IMR-90 (cell line): ENCODE measurements around the gene RNPEP. TPM values are rescaled to one million over a fixed set of nuclear protein-coding genes. Genes with fewer than 3 reads are reported as not detected.

Experiments
- ATAC-seq: fragments of 200-7000 bp; cut with Tn5 transposase; 2 replicates; pipeline ENCODE4 v1.9.1; 2020; ENCODE audit warnings: low read depth, mild to moderate bottlenecking, moderate library complexity
- BruUV-seq: library from RNA; stranded (reverse); fragments of 400-500 nt; replicated peaks from 2 replicates; lab custom pipeline; 2021; lab: Mats Ljungman, UMichigan
- CTCF ChIA-PET: fragments of 300-600 bp; formaldehyde crosslinking; extraction: SDS; loops from one replicate; lab custom pipeline; 2021; ENCODE audit warnings: antibody characterized with exemption; lab: Yijun Ruan, JAX
- POLR2A ChIA-PET: fragments of 300-600 bp; sonication (Branson Sonifier 250); formaldehyde crosslinking; loops from one replicate; lab custom pipeline; 2022; ENCODE audit warnings: antibody characterized with exemption; ENCODE audit not compliant: unreplicated experiment; lab: Charles Lee
- DNase-seq: peaks from one replicate; pipeline ENCODE4 v3.0.0; 2013
- H2AFZ ChIP-seq: replicated peaks from 2 replicates; pipeline ENCODE3; 2013; ENCODE audit warnings: low read length, mild to moderate bottlenecking; ENCODE audit not compliant: poor library complexity
- H2AK5ac ChIP-seq: 2 replicates; pipeline ENCODE4 v1.6.1; 2013; ENCODE audit warnings: low read depth, low read length, inconsistent platforms
- H2AK9ac ChIP-seq: replicated peaks from 2 replicates; pipeline ENCODE3; 2013; ENCODE audit warnings: mild to moderate bottlenecking, low read depth, low read length, moderate library complexity; ENCODE audit not compliant: poor library complexity
- H2BK120ac ChIP-seq: 2 replicates; pipeline ENCODE4 v1.6.1; 2013; ENCODE audit warnings: low read depth, low read length, inconsistent platforms
- H2BK15ac ChIP-seq: 3 replicates; pipeline ENCODE4 v1.6.1; 2013; ENCODE audit warnings: low read depth, low read length, inconsistent platforms
- H2BK20ac ChIP-seq: 2 replicates; pipeline ENCODE4 v1.6.1; 2013; ENCODE audit warnings: low read depth, mild to moderate bottlenecking, inconsistent platforms, low read length, moderate library complexity
- H2BK5ac ChIP-seq: 2 replicates; pipeline ENCODE4 v1.6.1; 2013; ENCODE audit warnings: mild to moderate bottlenecking, low read depth, low read length, inconsistent platforms; ENCODE audit not compliant: poor library complexity, severe bottlenecking
- H3K14ac ChIP-seq: replicated peaks from 2 replicates; pipeline ENCODE4 v1.6.1; 2013; ENCODE audit warnings: low read depth, low read length, inconsistent platforms
- H3K18ac ChIP-seq: 2 replicates; pipeline ENCODE4 v1.6.1; 2013; ENCODE audit warnings: low read depth, low read length, control low read depth
- H3K23ac ChIP-seq: 2 replicates; pipeline ENCODE4 v1.6.1; 2013; ENCODE audit warnings: low read depth, low read length, inconsistent platforms
- H3K27ac ChIP-seq: 2 replicates; pipeline ENCODE4 v1.5.1; 2013; ENCODE audit warnings: mild to moderate bottlenecking, control low read depth, low read length; ENCODE audit not compliant: insufficient read depth
- H3K27me3 ChIP-seq: 2 replicates; pipeline ENCODE4 v1.6.1; 2013; ENCODE audit warnings: low read length; ENCODE audit not compliant: control insufficient read depth, insufficient read depth
- H3K36me3 ChIP-seq: 2 replicates; pipeline ENCODE4 v1.6.1; 2013; ENCODE audit warnings: low read length, mixed read lengths; ENCODE audit not compliant: control insufficient read depth, insufficient read depth
- H3K4ac ChIP-seq: 2 replicates; pipeline ENCODE4 v1.6.1; 2013; ENCODE audit warnings: low read depth, low read length, inconsistent platforms
- H3K4me1 ChIP-seq: 2 replicates; pipeline ENCODE4 v1.6.1; 2013; ENCODE audit warnings: low read length, mixed read lengths; ENCODE audit not compliant: control insufficient read depth, insufficient read depth
- H3K4me2 ChIP-seq: 2 replicates; pipeline ENCODE4 v1.6.1; 2013; ENCODE audit warnings: low read depth, mild to moderate bottlenecking, control low read depth, low read length, moderate library complexity
- H3K4me3 ChIP-seq: 2 replicates; pipeline ENCODE4 v1.5.1; 2013; ENCODE audit warnings: low read depth, mild to moderate bottlenecking, control low read depth, low read length, moderate library complexity; ENCODE audit not compliant: insufficient read depth
- H3K56ac ChIP-seq: 2 replicates; pipeline ENCODE4 v1.6.1; 2013; ENCODE audit warnings: low read length, inconsistent platforms; ENCODE audit not compliant: insufficient read depth; ENCODE audit errors: extremely low read depth
- H3K79me1 ChIP-seq, 2 experiments: 2 replicates each; pipeline ENCODE4 v1.6.1; 2013; ENCODE audit warnings: low read length in 2 of 2, inconsistent platforms in 1 of 2, low read depth in 1 of 2
- H3K9ac ChIP-seq: 2 replicates; pipeline ENCODE4 v1.6.1; 2013; ENCODE audit warnings: low read depth, low read length, control low read depth
- H3K9me1 ChIP-seq: 2 replicates; pipeline ENCODE4 v1.6.1; 2013; ENCODE audit warnings: low read length, inconsistent platforms; ENCODE audit not compliant: insufficient read depth
- H3K9me3 ChIP-seq: 2 replicates; pipeline ENCODE4 v1.6.1; 2013; ENCODE audit warnings: low read length; ENCODE audit not compliant: control insufficient read depth, insufficient read depth
- H4K20me1 ChIP-seq: 2 replicates; pipeline ENCODE4 v1.6.1; 2013; ENCODE audit warnings: low read length, inconsistent platforms; ENCODE audit not compliant: insufficient read depth
- H4K5ac ChIP-seq: 2 replicates; pipeline ENCODE4 v1.6.1; 2013; ENCODE audit warnings: mild to moderate bottlenecking, low read depth, low read length, control low read depth
- H4K8ac ChIP-seq, 2 experiments: 2 replicates each; pipeline ENCODE4 v1.6.1; 2013; ENCODE audit warnings: low read depth in 2 of 2, low read length in 2 of 2, control low read depth in 1 of 2, inconsistent platforms in 1 of 2
- H4K91ac ChIP-seq: 2 replicates; pipeline ENCODE4 v1.6.1; 2013; ENCODE audit warnings: low read depth, low read length, inconsistent platforms; ENCODE audit not compliant: insufficient read depth
- MAFK ChIP-seq: IDR thresholded peaks from 2 replicates; pipeline ENCODE4 v1.6.1; 2012; ENCODE audit warnings: low read depth, low read length, improper control_type of control experiment
- NFE2L2 ChIP-seq: fragments of 150-350 bp; IDR thresholded peaks from 2 replicates; pipeline ENCODE4 v1.6.1; 2016; ENCODE audit warnings: low read depth, mild to moderate bottlenecking, low read length
- SMC3 ChIP-seq: fragments of 150-350 bp; IDR thresholded peaks from 2 replicates; pipeline ENCODE4 v1.6.1; 2016; ENCODE audit warnings: low read depth, mild to moderate bottlenecking, antibody characterized with exemption, low read length, moderate library complexity
- WGBS, 2 experiments: methylation state at CpG; one replicate each; pipeline versions ENCODE4 v1.1.5 to v1.1.7; 2013; ENCODE audit warnings: missing lambda C conversion rate in 2 of 2; ENCODE audit not compliant: insufficient read length in 1 of 2; ENCODE audit errors: extremely low coverage in 2 of 2; 5-methylcytosine and 5-hydroxymethylcytosine counted together
- dilution Hi-C: fragments of 300-500 bp; cut with HindIII; formaldehyde crosslinking; loops from one replicate; pipeline ENCODE4 v1.14.3; 2018; ENCODE audit warnings: low sequenced_read_pairs; ENCODE audit not compliant: unreplicated experiment
- in situ Hi-C: fragments of 300-500 bp; cut with MboI; formaldehyde crosslinking; loops from 3 replicates; pipeline ENCODE4 v1.14.3; 2019; ENCODE audit warnings: low sequenced_read_pairs, inconsistent platforms, mixed read lengths
- intact Hi-C: fragments of 100-400 bp; cut with micrococcal nuclease; formaldehyde crosslinking; loops from 2 replicates; pipeline ENCODE4 v1.10.0; 2022
- polyA plus RNA-seq, 3 experiments: library from polyadenylated mRNA; depleted of rRNA; stranded (reverse); fragments of >200 nt; gene quantifications; 2 replicates each; pipeline ENCODE4 v1.2.3, GENCODE V29; 2012; ENCODE audit warnings: low replicate concordance in 1 of 3
- total RNA-seq: library from RNA; depleted of rRNA; stranded (reverse); fragments of >200 nt; gene quantifications from 2 replicates; pipeline ENCODE4 v1.2.3, GENCODE V29; 2012

Gene RNPEP
- total and polyA plus RNA-seq, 2 of the 4 experiments (the other 2 are of a cell fraction), result 49.8 to 75.4 TPM

DNA sequence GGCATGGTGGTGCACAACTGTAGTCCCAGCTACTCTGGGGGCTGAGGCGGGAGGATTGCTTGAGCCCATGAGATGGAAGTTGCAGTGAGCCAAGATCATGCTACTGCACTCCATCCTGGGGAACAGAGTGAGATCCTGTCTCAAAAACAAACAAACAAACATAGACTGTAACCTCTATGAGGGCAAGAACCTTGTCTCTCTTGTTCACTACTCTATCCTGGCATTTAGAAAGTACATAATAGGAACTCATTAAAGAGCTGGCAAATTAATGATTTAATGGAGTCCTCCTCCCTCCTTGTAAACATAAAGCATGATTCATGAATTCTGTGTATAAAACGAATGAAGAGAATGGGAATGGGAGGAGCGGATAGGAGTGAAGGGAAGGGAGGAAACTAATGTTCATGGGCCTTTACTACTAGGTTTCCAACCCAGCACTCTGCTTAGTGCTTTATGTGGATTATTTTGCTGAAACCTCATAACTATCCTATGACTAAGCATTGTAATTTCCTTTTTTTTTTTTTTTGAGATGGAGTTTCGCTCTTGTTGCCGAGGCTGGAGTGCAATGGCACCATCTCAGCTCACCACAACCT is 44.7 kb upstream of the RNPEP start:
- Histone ChIP-seq H4K91ac (peak overlapping the region; percentile 64; the same call in 1 of the 2 replicates), H3K14ac (peak overlapping the region; percentile 57), H3K79me1 (peaks cover 22 to 68% of the 10 kb centered on the region in 2 experiments), H2AFZ (no peak overlapping the region), H3K9ac (no peak overlapping the region), H3K27ac (peak overlapping the region; percentile 76), H3K4me1 (peaks cover 35% of the 10 kb centered on the region), H2BK5ac (peak overlapping the region; percentile 94), H3K9me1 (peaks cover 34% of the 10 kb centered on the region), H2AK9ac (no peak overlapping the region), H2BK15ac (0 out of 3 replicates have a peak overlapping the region, but pooled peaks have one; percentile 37), H3K36me3 (0 out of 2 replicates have a peak, but pooled peaks cover 2% of the 10 kb centered on the region), H3K27me3 (no peaks in the 10 kb centered on the region), H4K8ac (peak overlapping the region in 1 of 2 experiments; percentile 81; a peak in 2 of 4 replicates), H3K4ac (peak overlapping the region; percentile 67), H3K4me2 (peak overlapping the region; percentile 8; the same call in 1 of the 2 replicates), H3K23ac (peak overlapping the region; percentile 25; the same call in 1 of the 2 replicates), H2BK20ac (peak overlapping the region; percentile 42; the same call in 1 of the 2 replicates), H2BK120ac (peak overlapping the region; percentile 57), H4K20me1 (peaks cover 6% of the 10 kb centered on the region), H3K56ac (no peak overlapping the region), H3K18ac (peak overlapping the region; percentile 88; the same call in 1 of the 2 replicates), H2AK5ac (peak overlapping the region; percentile 46; the same call in 1 of the 2 replicates), H3K9me3 (no peaks in the 10 kb centered on the region; the same call in 1 of the 2 replicates), H4K5ac (peak overlapping the region; percentile 62; the same call in 1 of the 2 replicates), H3K4me3 (no peak overlapping the region)
- in situ Hi-C loops, result no loop called here
- BruUV-seq, result no TSS peak
- dilution Hi-C loops, result no loop called here
- ATAC-seq (peak; percentile 83), DNase-seq (peak; percentile 93)
- intact Hi-C loops, result no loop called here
- POLR2A ChIA-PET, result interaction anchor here (0.6 kb wide), 1 partner anchor 9 kb away, joined by 4 read pairs; the partner anchor contains the start of gene LMOD1
- no CpG with 5 or more reads among the region's 5 CpGs for whole genome bisulfite sequencing, 2 experiments
- CTCF ChIA-PET, result interaction anchor here (2.3 kb wide), 1 partner anchor 42 kb away, joined by 5 read pairs; no protein-coding TSS in a partner anchor
- TF ChIP-seq SMC3 (no peak), MAFK (peak; percentile 11; the same call in 1 of the 2 replicates), NFE2L2 (peak; percentile 11; the same call in 1 of the 2 replicates)
